Spleen (tissue), 7 donors: ENCODE measurements around the gene P3H2.

Experiments used
- POLR2AphosphoS5 ChIP-seq, 3 donors: sonication (generic); formaldehyde crosslinking; IDR thresholded peaks; one replicate each; pipeline ENCODE4 v1.5.1; 2017; ENCODE audit warnings: antibody characterized with exemption in 3 of 3
- TF ChIP-seq, protein P1 (sequence below), 11 experiments: fragments of 200-600 bp in 7 of 11; fragments of 450-650 bp in 4 of 11; sonication (generic) in 4 of 11; IDR thresholded peaks in 8 of 11; conservative IDR thresholded peaks in 3 of 11; 1 replicate in 7 of 11; 2 replicates in 4 of 11; pipeline versions ENCODE4 v1.4.0 to v1.8.0; 2016 to 2021; ENCODE audit warnings: antibody characterized with exemption in 11 of 11, inconsistent platforms in 4 of 11, mild to moderate bottlenecking in 1 of 11
- donor health status: DM: no; HTN: no; CAD: no; lungs with moderate emphysema.
- donor health status: DM: no; HTN: no; CAD: no.
- donor health status: DM: no; HTN: no; CAD: no.

DNA sequence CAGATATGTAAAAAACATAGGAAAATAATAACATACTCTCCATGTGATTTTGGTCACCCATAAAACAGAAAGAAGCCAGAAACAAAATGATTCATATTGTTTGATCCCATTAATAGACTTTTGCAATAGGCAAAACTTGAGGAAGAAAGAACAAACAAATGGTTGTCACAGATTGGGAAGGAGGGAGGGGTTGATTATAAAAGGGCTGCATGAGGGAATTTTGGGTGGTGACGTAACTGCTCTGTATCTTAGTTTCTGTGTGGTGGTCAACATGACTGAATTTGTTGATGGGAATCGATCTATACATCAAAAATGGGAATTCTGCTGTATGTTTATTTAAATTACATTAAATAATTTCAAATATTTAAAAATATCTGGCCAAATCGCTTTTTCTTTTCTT is 86.3 kb downstream of the P3H2 start:
- TF ChIP-seq, protein P1, sequence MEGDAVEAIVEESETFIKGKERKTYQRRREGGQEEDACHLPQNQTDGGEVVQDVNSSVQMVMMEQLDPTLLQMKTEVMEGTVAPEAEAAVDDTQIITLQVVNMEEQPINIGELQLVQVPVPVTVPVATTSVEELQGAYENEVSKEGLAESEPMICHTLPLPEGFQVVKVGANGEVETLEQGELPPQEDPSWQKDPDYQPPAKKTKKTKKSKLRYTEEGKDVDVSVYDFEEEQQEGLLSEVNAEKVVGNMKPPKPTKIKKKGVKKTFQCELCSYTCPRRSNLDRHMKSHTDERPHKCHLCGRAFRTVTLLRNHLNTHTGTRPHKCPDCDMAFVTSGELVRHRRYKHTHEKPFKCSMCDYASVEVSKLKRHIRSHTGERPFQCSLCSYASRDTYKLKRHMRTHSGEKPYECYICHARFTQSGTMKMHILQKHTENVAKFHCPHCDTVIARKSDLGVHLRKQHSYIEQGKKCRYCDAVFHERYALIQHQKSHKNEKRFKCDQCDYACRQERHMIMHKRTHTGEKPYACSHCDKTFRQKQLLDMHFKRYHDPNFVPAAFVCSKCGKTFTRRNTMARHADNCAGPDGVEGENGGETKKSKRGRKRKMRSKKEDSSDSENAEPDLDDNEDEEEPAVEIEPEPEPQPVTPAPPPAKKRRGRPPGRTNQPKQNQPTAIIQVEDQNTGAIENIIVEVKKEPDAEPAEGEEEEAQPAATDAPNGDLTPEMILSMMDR (IDR thresholded peaks at IDR 0.05 in 8 of 11, conservative IDR thresholded peaks at IDR 0.05 in 3 of 11), result no peak
- TF ChIP-seq POLR2AphosphoS5 (IDR thresholded peaks at IDR 0.05), result no peak
